SK-N-SH (cell line): Measurements from ENCODE around the gene ALG9. TPM values are rescaled to one million over a fixed set of nuclear protein-coding genes. Genes with fewer than 3 reads are reported as not detected.

Source experiments
- CTCF ChIA-PET: fragments of 300-600, 350-600 bp; formaldehyde crosslinking; extraction: SDS; loops from one replicate; lab custom pipeline; 2021; lab: Yijun Ruan, JAX
- POLR2A ChIA-PET: fragments of 350-600 bp; sonication (Branson Sonifier 250); formaldehyde crosslinking; extraction: SDS; loops from one replicate; lab custom pipeline; 2020; ENCODE audit warnings: antibody characterized with exemption, inconsistent platforms; lab: Yijun Ruan, JAX
- DNase-seq: peaks from one replicate; pipeline ENCODE4 v3.0.0; 2012
- H2AFZ ChIP-seq: fragments of 200-600 bp; sonication (generic); 2 replicates; pipeline ENCODE4 v1.8.1; 2016; ENCODE audit warnings: antibody characterized with exemption, mild to moderate bottlenecking, low read depth
- H3F3A ChIP-seq: fragments of 200-600 bp; sonication (generic); replicated peaks from 2 replicates; pipeline ENCODE3; 2016; ENCODE audit warnings: antibody characterized with exemption, mild to moderate bottlenecking; ENCODE audit not compliant: insufficient read depth
- H3K27ac ChIP-seq, 2 experiments: fragments of 200-500 bp in 1 of 2; fragments of 200-600 bp in 1 of 2; sonication (Bioruptor generic) in 1 of 2; sonication (generic), shearing (Covaris generic) in 1 of 2; 2 replicates each; pipeline versions ENCODE4 v1.5.1 to v1.6.1; 2014 to 2016; ENCODE audit warnings: low read depth in 2 of 2, inconsistent platforms in 1 of 2, low read length in 1 of 2, mild to moderate bottlenecking in 1 of 2, mixed read lengths in 1 of 2
- H3K27me3 ChIP-seq: fragments of 200-600 bp; sonication (generic), shearing (Covaris generic); 2 replicates; pipeline ENCODE4 v1.6.1; 2016; ENCODE audit warnings: mixed run types; ENCODE audit not compliant: insufficient read depth
- H3K36me3 ChIP-seq, 2 experiments: fragments of 200-500 bp in 1 of 2; fragments of 200-600 bp in 1 of 2; sonication (Bioruptor generic) in 1 of 2; sonication (generic) in 1 of 2; replicated peaks in 1 of 2; 2 replicates each; pipeline versions ENCODE3 to v1.5.1; 2014 to 2016; ENCODE audit warnings: low read length in 1 of 2, mild to moderate bottlenecking in 1 of 2; ENCODE audit not compliant: insufficient read depth in 2 of 2, control insufficient read depth in 1 of 2
- H3K4me1 ChIP-seq, 2 experiments: fragments of 200-500 bp in 1 of 2; fragments of 200-600 bp in 1 of 2; sonication (Bioruptor generic) in 1 of 2; sonication (generic), shearing (Covaris generic) in 1 of 2; 2 replicates each; pipeline versions ENCODE4 v1.5.1 to v1.6.1; 2014 to 2016; ENCODE audit warnings: low read depth in 1 of 2, low read length in 1 of 2, mixed run types in 1 of 2; ENCODE audit not compliant: insufficient read depth in 2 of 2, control insufficient read depth in 1 of 2
- H3K4me2 ChIP-seq: fragments of 200-600 bp; sonication (generic), shearing (Covaris generic); 2 replicates; pipeline ENCODE4 v1.6.1; 2017; ENCODE audit warnings: mixed run types
- H3K4me3 ChIP-seq, 2 experiments: fragments of 200-500 bp in 1 of 2; fragments of 200-600 bp in 1 of 2; sonication (Bioruptor generic) in 1 of 2; sonication (generic), shearing (Covaris generic) in 1 of 2; 2 replicates each; pipeline versions ENCODE4 v1.5.1 to v1.8.1; 2014 to 2016; ENCODE audit warnings: low read depth in 2 of 2, inconsistent platforms in 1 of 2, low read length in 1 of 2, mild to moderate bottlenecking in 1 of 2, mixed read lengths in 1 of 2, moderate library complexity in 1 of 2
- H3K79me2 ChIP-seq: fragments of 200-600 bp; sonication (generic); 2 replicates; pipeline ENCODE4 v1.8.1; 2017; ENCODE audit warnings: mild to moderate bottlenecking; ENCODE audit not compliant: insufficient read depth
- H3K9ac ChIP-seq: fragments of 200-600 bp; sonication (generic); 2 replicates; pipeline ENCODE4 v1.6.1; 2017; ENCODE audit warnings: mixed run types
- H3K9me2 ChIP-seq: fragments of 200-600 bp; sonication (generic); 2 replicates; pipeline ENCODE4 v1.6.1; 2017; ENCODE audit warnings: mixed run types
- H3K9me3 ChIP-seq: fragments of 200-600 bp; sonication (generic); 2 replicates; pipeline ENCODE4 v1.6.1; 2017; ENCODE audit warnings: mixed run types, mild to moderate bottlenecking, moderate library complexity
- H4K20me1 ChIP-seq: fragments of 200-600 bp; sonication (generic); 2 replicates; pipeline ENCODE4 v1.6.1; 2017; ENCODE audit warnings: mild to moderate bottlenecking, mixed run types; ENCODE audit not compliant: insufficient read depth
- CHD2 ChIP-seq: fragments of 150-350 bp; IDR thresholded peaks from 2 replicates; pipeline ENCODE4 v1.6.1; 2018; ENCODE audit warnings: low read length; ENCODE audit not compliant: partially characterized antibody
- CTCF ChIP-seq: fragments of 200-600 bp; sonication (generic); IDR thresholded peaks from 2 replicates; pipeline ENCODE4 v1.6.1; 2017; ENCODE audit warnings: antibody characterized with exemption, mild to moderate bottlenecking, moderate library complexity
- ELF1 ChIP-seq: IDR thresholded peaks from 2 replicates; pipeline ENCODE4 v1.4.0; 2012
- EZH2phosphoT487 ChIP-seq: fragments of 200-600 bp; sonication (generic); IDR thresholded peaks from 2 replicates; pipeline ENCODE4 v1.6.1; 2017; ENCODE audit warnings: low read depth, mixed run types, mild to moderate bottlenecking, antibody characterized with exemption, moderate library complexity, borderline replicate concordance
- FOSL2 ChIP-seq: IDR thresholded peaks from 2 replicates; pipeline ENCODE4 v1.4.0; 2012; ENCODE audit warnings: low read depth, mild to moderate bottlenecking, moderate library complexity, borderline replicate concordance
- FOXJ3 ChIP-seq: sonication (generic); formaldehyde crosslinking; IDR thresholded peaks from 2 replicates; pipeline ENCODE4 v1.5.1; 2020; ENCODE audit warnings: mild to moderate bottlenecking, missing genetic modification reagents
- FOXM1 ChIP-seq: IDR thresholded peaks from 2 replicates; pipeline ENCODE4 v1.4.0; 2012; ENCODE audit warnings: low read depth, mild to moderate bottlenecking
- IRF3 ChIP-seq: fragments of 150-350 bp; IDR thresholded peaks from 2 replicates; pipeline ENCODE4 v1.6.1; 2016; ENCODE audit warnings: mild to moderate bottlenecking, low read depth, low read length
- JUND ChIP-seq: IDR thresholded peaks from 2 replicates; pipeline ENCODE4 v1.4.0; 2012
- MAX ChIP-seq: IDR thresholded peaks from 2 replicates; pipeline ENCODE4 v1.4.0; 2012; ENCODE audit warnings: low read depth
- NFIC ChIP-seq: IDR thresholded peaks from 2 replicates; pipeline ENCODE4 v1.4.0; 2012; ENCODE audit warnings: borderline replicate concordance
- POLR2AphosphoS5 ChIP-seq: IDR thresholded peaks from 2 replicates; pipeline ENCODE4 v1.6.1; 2012; ENCODE audit warnings: low read depth, low read length
- RAD21 ChIP-seq: IDR thresholded peaks from 2 replicates; pipeline ENCODE4 v1.6.1; 2012; ENCODE audit warnings: mild to moderate bottlenecking, low read length
- RCOR1 ChIP-seq: fragments of 150-350 bp; IDR thresholded peaks from 2 replicates; pipeline ENCODE4 v1.6.1; 2017; ENCODE audit warnings: antibody characterized with exemption, low read length
- RFX5 ChIP-seq: IDR thresholded peaks from 2 replicates; pipeline ENCODE4 v1.6.1; 2012; ENCODE audit warnings: mild to moderate bottlenecking, improper control_type of control experiment, low read length
- SIN3A ChIP-seq: IDR thresholded peaks from 2 replicates; pipeline ENCODE4 v1.6.1; 2012; ENCODE audit warnings: low read depth, mild to moderate bottlenecking, low read length, moderate library complexity, borderline replicate concordance
- SMC3 ChIP-seq: IDR thresholded peaks from 2 replicates; pipeline ENCODE4 v1.6.1; 2012; ENCODE audit warnings: low read depth, low read length, improper control_type of control experiment
- TAF1 ChIP-seq: IDR thresholded peaks from 2 replicates; pipeline ENCODE4 v1.6.1; 2012; ENCODE audit warnings: low read depth, mild to moderate bottlenecking, low read length, moderate library complexity, borderline replicate concordance
- TCF12 ChIP-seq: IDR thresholded peaks from 2 replicates; pipeline ENCODE4 v1.4.0; 2012
- USF2 ChIP-seq: fragments of 150-350 bp; IDR thresholded peaks from 2 replicates; pipeline ENCODE4 v1.6.1; 2017; ENCODE audit warnings: antibody characterized with exemption, low read length, low read depth, borderline replicate concordance
- YY1 ChIP-seq: IDR thresholded peaks from 2 replicates; pipeline ENCODE4 v1.4.0; 2012; ENCODE audit warnings: low read depth, mild to moderate bottlenecking
- WGBS: methylation state at CpG from one replicate; pipeline ENCODE4 v1.1.6; 2017; ENCODE audit warnings: low lambda C conversion rate; 5-methylcytosine and 5-hydroxymethylcytosine counted together
- polyA plus RNA-seq, 3 experiments: library from polyadenylated mRNA; depleted of rRNA; stranded (reverse); fragments of >200 nt; gene quantifications; 2 replicates each; pipeline ENCODE4 v1.2.3, GENCODE V29; 2012

The ALG9 gene
- polyA plus RNA-seq, 1 of the 3 experiments (the other 2 are of a cell fraction) = 17.9 TPM

- ChIA-PET POLR2A (no interaction called here), CTCF (interaction anchor here (1.5 to 2.8 kb wide), 3 partner anchors 12 to 202 kb away, joined by 4 to 14 read pairs (median 7); no protein-coding TSS in a partner anchor)
- TF ChIP-seq SIN3A = no peak
- no peak for TF ChIP-seq FOXM1
- TF ChIP-seq IRF3 = no peak
- TF ChIP-seq CTCF = no peak
- no peak for TF ChIP-seq MAX
- no peak for TF ChIP-seq RFX5
- no peak for TF ChIP-seq ELF1
- TF ChIP-seq RCOR1 = no peak
- TF ChIP-seq JUND = no peak
- TF ChIP-seq CHD2 = no peak
- no peak for TF ChIP-seq FOXJ3
- no peak for TF ChIP-seq POLR2AphosphoS5
- no peak for TF ChIP-seq SMC3
- no peak for TF ChIP-seq TAF1
- peaks cover 4% of the 10 kb centered on the region for H3F3A ChIP-seq
- H3K9me3 ChIP-seq = no peaks in the 10 kb centered on the region
- H3K27ac ChIP-seq = no peak overlapping the region
- H3K9ac ChIP-seq = no peak overlapping the region
- H3K4me3 ChIP-seq = no peak overlapping the region
- H3K9me2 ChIP-seq = no peaks in the 10 kb centered on the region
- no peaks in the 10 kb centered on the region for H3K79me2 ChIP-seq
- no peaks in the 10 kb centered on the region for H3K27me3 ChIP-seq
- H3K4me2 ChIP-seq = no peak overlapping the region
- H4K20me1 ChIP-seq = no peaks in the 10 kb centered on the region
- H3K4me1 ChIP-seq = peaks cover 0 to 6% of the 10 kb centered on the region in 2 experiments; a peak in 2 of 4 replicates
- H2AFZ ChIP-seq = no peak overlapping the region
- WGBS = 89% methylated on average over 2 of the region's 2 CpGs
- peaks cover 9 to 11% of the 10 kb centered on the region in 2 experiments for H3K36me3 ChIP-seq
- DNase-seq = no peak
These were observed 82.9 kb downstream of the ALG9 start for GRCh38 chr11:111788464-111788863.

- no peak overlapping the region for H3K9ac ChIP-seq
- H3K36me3 ChIP-seq = peaks cover 9 to 11% of the 10 kb centered on the region in 2 experiments
- H3K4me3 ChIP-seq = no peak overlapping the region
- ChIA-PET POLR2A (no interaction called here), CTCF (interaction anchor here (1.5 to 1.8 kb wide), 2 partner anchors 11 to 184 kb away, joined by 4 to 14 read pairs; no protein-coding TSS in a partner anchor)
- H3K9me3 ChIP-seq = no peaks in the 10 kb centered on the region
- H3K27me3 ChIP-seq = no peaks in the 10 kb centered on the region
- DNase-seq = no peak
- H3K4me2 ChIP-seq = no peak overlapping the region
- WGBS = 88% methylated on average over 2 of the region's 2 CpGs
- no peaks in the 10 kb centered on the region for H3K9me2 ChIP-seq
- peaks cover 0 to 2% of the 10 kb centered on the region in 2 experiments; a peak in 2 of 4 replicates for H3K4me1 ChIP-seq
- no peaks in the 10 kb centered on the region for H4K20me1 ChIP-seq
- no peak overlapping the region for H2AFZ ChIP-seq
- no peaks in the 10 kb centered on the region for H3F3A ChIP-seq
- no peaks in the 10 kb centered on the region for H3K79me2 ChIP-seq
- H3K27ac ChIP-seq = no peak overlapping the region
- TF ChIP-seq FOSL2 (no peak), USF2 (no peak), EZH2phosphoT487 (no peak), TCF12 (no peak), MAX (no peak), CHD2 (no peak), RAD21 (no peak), IRF3 (no peak), NFIC (no peak), YY1 (no peak), TAF1 (no peak), POLR2AphosphoS5 (no peak)
These were observed 83.3 kb downstream of the ALG9 start for GRCh38 chr11:111788051-111788450.
